Measurements from ENCODE around the gene TBC1D1. TPM values are rescaled to one million over a fixed set of nuclear protein-coding genes. Genes with fewer than 3 reads are reported as not detected.

The TBC1D1 gene
- total and polyA plus RNA-seq, 4 experiments from 2014 or later = 15.3 to 46.7 (median 34.3) TPM

DNA sequence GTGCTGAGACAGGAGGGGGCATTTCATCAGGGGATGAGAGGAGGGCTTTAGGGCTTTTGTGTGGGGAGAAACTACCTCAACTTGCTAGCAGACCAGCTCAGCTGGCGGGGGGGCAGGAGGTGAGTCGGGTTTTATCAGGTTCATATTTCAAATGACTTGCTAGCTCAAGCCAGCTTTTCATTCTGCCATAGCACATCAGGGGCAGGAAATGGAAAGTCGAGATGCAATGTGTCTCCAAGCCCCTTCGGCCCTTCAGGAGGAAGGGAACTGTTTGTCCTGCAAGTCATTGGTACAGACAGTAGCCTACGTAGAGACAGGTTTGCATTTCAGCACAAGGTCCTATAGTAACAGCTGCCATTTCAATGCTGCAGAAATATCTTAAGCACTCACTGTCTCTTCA lies 263.4 kb downstream of the TBC1D1 start:
- no peaks in the 10 kb centered on the region for H3K36me3 ChIP-seq (ENCODE audit: insufficient read depth, low read length)
- peaks cover 42% of the 10 kb centered on the region for H3K4me1 ChIP-seq (ENCODE audit: insufficient read depth, low read length)
- no peak overlapping the region for H3K4me3 ChIP-seq (ENCODE audit: low read length in 2 of 2)
- H3K36me3 Mint-ChIP-seq = peaks cover 0 to 4% of the 10 kb centered on the region in 2 donors
- peaks cover 0 to 2% of the 10 kb centered on the region in 2 donors for H3K27me3 Mint-ChIP-seq
- H3K9me3 Mint-ChIP-seq = peaks cover 0 to 3% (median 0%) of the 10 kb centered on the region in 8 donors
- no peaks in the 10 kb centered on the region for H3K27me3 ChIP-seq (ENCODE audit: insufficient read depth, low read length)
- H3K27ac Mint-ChIP-seq = peak overlapping the region in 5 of 7 donors; percentile 54 to 81 (median 70)
- peak overlapping the region in 5 of 8 donors; percentile 14 to 72 (median 64) for H3K4me3 Mint-ChIP-seq
- H3K27ac ChIP-seq (ENCODE audit: low read depth, low read length) = no peak overlapping the region
- intact Hi-C loops (cut with micrococcal nuclease) = loop anchor here (2.0 kb wide), 1 partner anchor 21 kb away; no protein-coding TSS in a partner anchor
- DNase-seq = no peak
- no peaks in the 10 kb centered on the region for H3K9me3 ChIP-seq (ENCODE audit: control insufficient read depth in 1 of 2, low read length in 2 of 2)
- H3K4me1 Mint-ChIP-seq = peaks cover 0 to 61% (median 39%) of the 10 kb centered on the region in 4 donors
- ChIA-PET POLR2A (ENCODE audit: partially characterized antibody) (interaction anchor here (0.9 to 3.9 kb wide), 4 partner anchors 21 to 329 kb away, joined by 3 to 29 read pairs (median 6); no protein-coding TSS in a partner anchor), CTCF (ENCODE audit: partially characterized antibody) (no interaction called here)

DNA sequence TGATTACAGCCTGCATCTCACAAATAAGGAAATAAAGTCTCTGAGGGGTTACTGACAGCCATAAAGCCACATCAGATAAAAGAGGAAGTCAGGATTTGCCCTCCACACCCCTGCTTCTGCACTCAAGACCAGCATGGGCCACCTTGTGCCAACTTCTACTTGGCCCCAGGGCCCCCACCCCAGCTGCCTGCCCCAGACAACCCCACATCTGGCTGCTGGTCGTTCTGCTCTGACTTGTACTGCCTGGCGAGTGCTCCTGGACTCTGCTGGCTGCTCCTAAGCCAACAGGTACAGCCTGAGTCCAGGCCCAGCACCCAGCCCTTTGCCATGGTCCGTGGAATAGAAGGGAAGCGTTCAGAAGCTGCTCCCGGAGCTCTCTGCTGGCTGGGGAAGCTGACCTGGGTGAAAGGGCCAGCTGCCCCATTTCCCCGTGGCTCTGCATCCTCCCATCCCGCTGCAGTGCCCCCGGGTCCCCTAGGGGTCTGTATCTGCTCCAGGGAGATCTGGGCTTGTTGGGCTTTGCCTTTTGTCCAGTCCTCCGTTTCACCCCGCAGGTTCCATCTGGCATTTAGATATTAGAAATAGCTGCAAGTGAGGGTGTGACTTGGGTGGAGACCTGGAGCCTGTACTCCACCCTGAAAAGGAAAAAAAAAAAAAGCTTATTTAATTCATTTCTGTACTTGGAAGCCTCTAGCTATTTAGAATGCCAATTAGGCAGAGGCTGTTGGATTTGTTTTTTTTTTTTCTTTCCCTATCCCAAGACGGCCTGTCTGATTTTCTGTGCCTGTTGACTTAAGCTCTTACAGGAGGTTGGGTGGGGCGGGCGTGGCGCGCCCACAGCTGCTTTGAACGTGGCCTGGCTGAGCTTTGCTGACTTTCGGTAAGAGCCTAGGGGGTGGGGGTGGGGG lies 264.1 kb downstream of the TBC1D1 start:
- intact Hi-C loops (cut with micrococcal nuclease) = loop anchor here (2.0 kb wide), 1 partner anchor 22 kb away; no protein-coding TSS in a partner anchor
- ChIA-PET POLR2A (ENCODE audit: partially characterized antibody) (interaction anchor here (0.7 to 3.9 kb wide), 7 partner anchors 12 to 329 kb away, joined by 3 to 29 read pairs (median 5); no protein-coding TSS in a partner anchor), CTCF (ENCODE audit: partially characterized antibody) (interaction anchor here (0.9 to 1.2 kb wide), 8 partner anchors 12 to 588 kb away, joined by 3 to 8 read pairs (median 4); no protein-coding TSS in a partner anchor)
- Mint-ChIP-seq H3K4me1 (peaks cover 0 to 66% (median 43%) of the 10 kb centered on the region in 4 donors), H3K36me3 (peaks cover 0 to 4% of the 10 kb centered on the region in 2 donors), H3K9me3 (peaks cover 0 to 3% (median 0%) of the 10 kb centered on the region in 8 donors), H3K27me3 (no peaks in the 10 kb centered on the region), H3K4me3 (peak overlapping the region in 6 of 8 donors; percentile 58 to 75 (median 66)), H3K27ac (peak overlapping the region in 6 of 7 donors; percentile 33 to 85 (median 66))
- peak in 2 of 5 donors; percentile 19 to 27 for DNase-seq
- no peaks in the 10 kb centered on the region for H3K27me3 ChIP-seq (ENCODE audit: insufficient read depth, low read length)
- no peaks in the 10 kb centered on the region for H3K36me3 ChIP-seq (ENCODE audit: insufficient read depth, low read length)
- H3K27ac ChIP-seq (ENCODE audit: low read depth, low read length) = no peak overlapping the region
- H3K4me3 ChIP-seq (ENCODE audit: low read length in 2 of 2) = no peak overlapping the region
- H3K9me3 ChIP-seq (ENCODE audit: control insufficient read depth in 1 of 2, low read length in 2 of 2) = no peaks in the 10 kb centered on the region
- peaks cover 42% of the 10 kb centered on the region for H3K4me1 ChIP-seq (ENCODE audit: insufficient read depth, low read length)

DNA sequence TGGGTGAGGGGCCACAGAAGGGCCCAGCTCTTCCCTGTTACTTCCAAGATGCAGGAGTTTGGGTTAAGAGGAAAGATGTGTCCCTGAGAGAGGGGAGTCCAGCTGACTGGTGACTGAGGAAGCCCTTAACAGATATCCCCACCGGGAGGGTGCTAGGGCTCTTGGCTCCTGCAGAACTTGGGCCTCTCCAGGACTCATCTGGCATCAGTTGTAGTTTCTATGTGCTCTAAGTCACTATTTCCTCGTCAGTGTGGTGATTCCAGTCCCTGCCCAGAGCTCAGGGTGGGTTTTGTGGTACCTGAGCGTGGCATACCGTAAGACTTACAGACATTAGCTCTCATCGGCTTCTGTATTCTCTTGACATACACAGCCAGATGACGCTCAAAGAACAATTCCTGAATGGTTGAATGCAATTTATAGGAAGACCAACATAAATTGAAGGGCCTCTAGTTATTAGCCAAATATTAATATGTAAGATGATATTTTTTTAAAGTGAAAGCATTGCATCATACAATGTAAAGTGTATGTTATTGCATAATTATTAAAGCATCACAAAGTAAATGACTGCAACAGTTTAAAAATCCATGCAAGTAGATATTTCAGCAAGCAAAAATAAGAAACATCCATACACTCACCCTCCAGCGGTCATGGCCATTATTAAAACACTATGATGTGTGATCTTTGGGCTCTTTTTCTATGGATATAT lies 264.9 kb downstream of the TBC1D1 start:
- peaks cover 47% of the 10 kb centered on the region for H3K4me1 ChIP-seq (ENCODE audit: insufficient read depth, low read length)
- DNase-seq = no peak
- no peak overlapping the region for H3K4me3 ChIP-seq (ENCODE audit: low read length in 2 of 2)
- H3K27me3 ChIP-seq (ENCODE audit: insufficient read depth, low read length) = no peaks in the 10 kb centered on the region
- Mint-ChIP-seq H3K36me3 (peaks cover 0 to 4% of the 10 kb centered on the region in 2 donors), H3K27ac (peak overlapping the region in 5 of 7 donors; percentile 33 to 85 (median 54)), H3K4me1 (peaks cover 3 to 72% (median 47%) of the 10 kb centered on the region in 4 donors), H3K4me3 (peak overlapping the region in 7 of 8 donors; percentile 57 to 75 (median 65)), H3K27me3 (no peaks in the 10 kb centered on the region), H3K9me3 (peaks cover 0 to 3% (median 0%) of the 10 kb centered on the region in 8 donors)
- CTCF ChIA-PET (ENCODE audit: partially characterized antibody) = interaction anchor here (0.9 to 1.2 kb wide), 8 partner anchors 11 to 587 kb away, joined by 3 to 8 read pairs (median 4); no protein-coding TSS in a partner anchor
- H3K36me3 ChIP-seq (ENCODE audit: insufficient read depth, low read length) = no peaks in the 10 kb centered on the region
- intact Hi-C loops (cut with micrococcal nuclease) = loop anchor here (2.0 kb wide), 1 partner anchor 23 kb away; no protein-coding TSS in a partner anchor
- no peak overlapping the region for H3K27ac ChIP-seq (ENCODE audit: low read depth, low read length)
- no peaks in the 10 kb centered on the region for H3K9me3 ChIP-seq (ENCODE audit: control insufficient read depth in 1 of 2, low read length in 2 of 2)
- POLR2A ChIA-PET (ENCODE audit: partially characterized antibody) = interaction anchor here (0.7 to 3.9 kb wide), 6 partner anchors 11 to 330 kb away, joined by 3 to 29 read pairs (median 6); no protein-coding TSS in a partner anchor

DNA sequence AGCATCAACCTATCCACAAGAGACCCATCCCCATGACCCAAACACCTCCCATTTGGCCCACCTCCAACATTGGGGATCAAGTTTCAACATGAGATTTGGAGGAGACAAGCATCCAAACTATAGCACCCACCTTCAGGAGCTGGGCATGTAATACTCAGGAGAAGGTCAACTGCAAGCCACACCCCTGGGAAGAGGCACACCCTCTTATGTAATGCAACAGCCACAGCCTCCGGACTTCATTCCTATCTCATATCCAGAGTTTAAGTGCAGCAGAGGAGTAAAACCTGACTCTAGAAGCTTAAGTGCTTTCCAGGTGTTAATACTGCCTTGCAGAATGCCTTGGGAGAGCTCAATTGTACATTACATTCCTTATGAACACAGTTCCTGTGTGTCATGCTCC lies 266.7 kb downstream of the TBC1D1 start:
- H3K27me3 Mint-ChIP-seq = no peaks in the 10 kb centered on the region
- DNase-seq = no peak
- peak overlapping the region in 3 of 7 donors; percentile 40 to 84 (median 70) for H3K27ac Mint-ChIP-seq
- no peak overlapping the region for H3K4me3 Mint-ChIP-seq
- no peaks in the 10 kb centered on the region for H3K27me3 ChIP-seq (ENCODE audit: insufficient read depth, low read length)
- H3K4me1 ChIP-seq (ENCODE audit: insufficient read depth, low read length) = peaks cover 59% of the 10 kb centered on the region
- H3K9me3 Mint-ChIP-seq = peaks cover 0 to 3% (median 0%) of the 10 kb centered on the region in 8 donors
- peaks cover 11 to 78% (median 55%) of the 10 kb centered on the region in 4 donors for H3K4me1 Mint-ChIP-seq
- ChIA-PET CTCF (ENCODE audit: partially characterized antibody) (no interaction called here), POLR2A (ENCODE audit: partially characterized antibody) (no interaction called here)
- intact Hi-C loops (cut with micrococcal nuclease) = no loop called here
- no peak overlapping the region for H3K27ac ChIP-seq (ENCODE audit: low read depth, low read length)
- no peaks in the 10 kb centered on the region for H3K36me3 ChIP-seq (ENCODE audit: insufficient read depth, low read length)
- H3K9me3 ChIP-seq (ENCODE audit: control insufficient read depth in 1 of 2, low read length in 2 of 2) = no peaks in the 10 kb centered on the region
- peaks cover 0 to 4% of the 10 kb centered on the region in 2 donors for H3K36me3 Mint-ChIP-seq
- H3K4me3 ChIP-seq (ENCODE audit: low read length in 2 of 2) = no peak overlapping the region

DNA sequence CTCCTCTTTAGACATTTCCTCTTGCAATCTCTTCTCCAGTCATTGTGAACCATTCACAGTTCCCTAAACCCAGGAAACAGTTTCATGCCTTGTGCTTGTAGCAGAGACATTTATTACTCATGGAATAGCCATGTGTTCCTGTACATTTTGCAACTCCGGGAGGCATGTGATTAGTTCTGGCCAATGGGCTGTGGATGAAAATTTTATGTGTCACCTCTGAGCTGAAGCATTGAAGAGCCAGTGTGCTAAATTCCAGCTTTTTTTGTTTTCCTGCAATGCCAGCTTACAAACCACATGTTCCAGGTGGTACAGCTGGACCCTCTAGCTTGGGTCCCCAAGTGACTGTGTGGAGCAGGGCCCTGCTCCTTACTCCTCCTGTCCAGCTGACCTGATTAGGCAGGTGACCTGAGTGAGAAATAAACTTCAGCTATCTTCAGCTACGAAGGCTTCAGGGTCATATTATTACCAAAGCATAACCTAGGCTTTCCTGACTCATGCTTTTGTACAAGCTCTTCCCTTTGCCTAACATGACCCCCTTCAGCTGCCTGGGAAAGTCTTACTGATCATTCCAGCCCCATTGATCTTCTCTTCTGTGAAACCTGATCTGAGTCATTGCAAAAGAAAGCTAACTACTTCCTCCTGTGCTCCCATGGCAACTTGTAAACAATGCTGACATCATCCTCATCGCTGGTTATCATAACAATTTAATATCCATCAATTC lies 269.8 kb downstream of the TBC1D1 start:
- H3K9me3 ChIP-seq (ENCODE audit: control insufficient read depth in 1 of 2, low read length in 2 of 2) = no peaks in the 10 kb centered on the region
- Mint-ChIP-seq H3K9me3 (peaks cover 0 to 9% (median 4%) of the 10 kb centered on the region in 8 donors), H3K27ac (peak overlapping the region; percentile 71 to 98 (median 91)), H3K4me1 (peaks cover 11 to 48% (median 36%) of the 10 kb centered on the region in 4 donors), H3K4me3 (peak overlapping the region in 3 of 8 donors; percentile 1 to 22 (median 14)), H3K27me3 (no peaks in the 10 kb centered on the region), H3K36me3 (peaks cover 0 to 4% of the 10 kb centered on the region in 2 donors)
- intact Hi-C loops (cut with micrococcal nuclease) = loop anchor here (1.0 kb wide), 2 partner anchors 17 to 29 kb away; no protein-coding TSS in a partner anchor
- ChIA-PET POLR2A (ENCODE audit: partially characterized antibody) (interaction anchor here (1.0 to 1.9 kb wide), 8 partner anchors 8 to 644 kb away, joined by 3 to 10 read pairs (median 5); partner anchors contain the start of gene TLR1), CTCF (ENCODE audit: partially characterized antibody) (interaction anchor here (1.0 to 1.8 kb wide), 9 partner anchors 9 to 567 kb away, joined by 3 to 15 read pairs (median 3); no protein-coding TSS in a partner anchor)
- H3K36me3 ChIP-seq (ENCODE audit: insufficient read depth, low read length) = no peaks in the 10 kb centered on the region
- no peaks in the 10 kb centered on the region for H3K27me3 ChIP-seq (ENCODE audit: insufficient read depth, low read length)
- H3K27ac ChIP-seq (ENCODE audit: low read depth, low read length) = peak overlapping the region; percentile 44
- peaks cover 31% of the 10 kb centered on the region for H3K4me1 ChIP-seq (ENCODE audit: insufficient read depth, low read length)
- DNase-seq = peak; percentile 66 to 85 (median 81)
- no peak overlapping the region for H3K4me3 ChIP-seq (ENCODE audit: low read length in 2 of 2)

Measured in CD4-positive, alpha-beta memory T cell (primary cell).